H54 (cell line): ENCODE data around the gene TFIP11.

Experiments
- DNase-seq: peaks from one replicate; pipeline ENCODE4 v3.0.0; 2011; ENCODE audit warnings: low spot score, mixed read lengths; ENCODE audit not compliant: insufficient read length
- FAIRE-seq: peaks from 3 replicates; lab custom pipeline; 2011; peaks lifted over from hg19 to GRCh38; lab: Jason Lieb, UNC
- POLR2A ChIP-seq: IDR thresholded peaks from 2 replicates; pipeline ENCODE4 v1.6.1; 2011; ENCODE audit warnings: low read depth, mild to moderate bottlenecking, low read length

TFIP11 gene

DNA sequence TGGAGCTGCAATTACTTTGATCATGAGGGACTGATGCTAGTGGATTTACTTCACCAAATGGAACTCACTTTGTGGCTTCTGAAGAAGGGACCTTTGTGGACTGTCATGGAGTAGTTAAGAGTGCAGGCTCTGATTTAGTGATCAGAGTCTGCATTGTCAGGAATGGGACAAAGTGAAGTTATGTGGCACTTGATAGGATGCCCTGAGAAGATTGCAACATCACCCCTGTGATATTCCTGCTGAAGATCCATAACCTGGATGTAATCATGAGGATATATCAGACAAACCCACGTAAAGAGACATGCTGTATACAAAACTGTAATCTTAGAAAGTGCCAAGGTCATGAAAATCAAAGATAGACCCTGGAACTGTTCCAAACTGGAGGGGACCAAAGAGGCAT lies 1.6 kb upstream of the TFIP11 start:
- DNase-seq (no peak), FAIRE-seq (no peak)
- TF ChIP-seq POLR2A, result no peak

DNA sequence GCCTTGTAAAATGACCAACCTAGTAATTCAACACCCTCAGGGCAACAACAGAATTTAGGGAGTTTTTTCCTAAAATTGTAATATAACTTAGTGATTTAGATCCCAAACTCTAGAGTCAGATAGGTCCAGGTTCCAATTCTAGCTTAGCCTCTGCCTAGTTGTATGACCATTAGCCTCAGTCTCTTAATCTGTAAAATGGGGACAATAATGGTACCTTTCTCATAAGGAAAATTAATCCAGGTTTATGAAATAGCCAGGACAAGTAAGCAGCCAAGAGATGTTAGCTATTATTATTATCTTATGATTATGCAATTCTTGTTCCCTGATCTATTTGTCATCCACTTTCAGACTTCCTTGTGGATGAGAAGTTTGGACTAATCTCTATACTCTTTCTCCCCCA lies 4.1 kb downstream of the TFIP11 start:
- TF ChIP-seq POLR2A, result no peak

DNA sequence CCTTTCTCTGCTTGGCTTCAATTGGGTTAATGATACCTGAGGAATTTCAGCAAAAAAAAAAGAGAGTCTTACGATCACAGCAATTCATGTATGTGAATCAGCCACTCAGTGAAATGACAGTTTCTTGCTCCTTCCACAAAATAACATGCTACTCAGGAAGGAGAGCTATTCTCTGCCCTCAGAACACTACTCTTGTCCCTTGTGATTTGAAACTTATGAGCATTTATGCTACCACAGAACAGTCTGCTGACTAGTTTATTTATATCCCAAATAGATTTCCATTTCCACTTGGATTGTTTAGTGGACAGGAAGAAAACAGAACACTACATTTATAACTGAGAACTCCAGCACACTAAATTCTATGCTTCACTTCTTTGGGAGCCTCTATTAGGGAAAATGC lies 8.5 kb downstream of the TFIP11 start:
- DNase-seq (no peak), FAIRE-seq (no peak)
- no peak for TF ChIP-seq POLR2A

More for the DNA sequence above, 4.1 kb downstream of the TFIP11 start:
- no peak for DNase-seq
- no peak for FAIRE-seq

DNA sequence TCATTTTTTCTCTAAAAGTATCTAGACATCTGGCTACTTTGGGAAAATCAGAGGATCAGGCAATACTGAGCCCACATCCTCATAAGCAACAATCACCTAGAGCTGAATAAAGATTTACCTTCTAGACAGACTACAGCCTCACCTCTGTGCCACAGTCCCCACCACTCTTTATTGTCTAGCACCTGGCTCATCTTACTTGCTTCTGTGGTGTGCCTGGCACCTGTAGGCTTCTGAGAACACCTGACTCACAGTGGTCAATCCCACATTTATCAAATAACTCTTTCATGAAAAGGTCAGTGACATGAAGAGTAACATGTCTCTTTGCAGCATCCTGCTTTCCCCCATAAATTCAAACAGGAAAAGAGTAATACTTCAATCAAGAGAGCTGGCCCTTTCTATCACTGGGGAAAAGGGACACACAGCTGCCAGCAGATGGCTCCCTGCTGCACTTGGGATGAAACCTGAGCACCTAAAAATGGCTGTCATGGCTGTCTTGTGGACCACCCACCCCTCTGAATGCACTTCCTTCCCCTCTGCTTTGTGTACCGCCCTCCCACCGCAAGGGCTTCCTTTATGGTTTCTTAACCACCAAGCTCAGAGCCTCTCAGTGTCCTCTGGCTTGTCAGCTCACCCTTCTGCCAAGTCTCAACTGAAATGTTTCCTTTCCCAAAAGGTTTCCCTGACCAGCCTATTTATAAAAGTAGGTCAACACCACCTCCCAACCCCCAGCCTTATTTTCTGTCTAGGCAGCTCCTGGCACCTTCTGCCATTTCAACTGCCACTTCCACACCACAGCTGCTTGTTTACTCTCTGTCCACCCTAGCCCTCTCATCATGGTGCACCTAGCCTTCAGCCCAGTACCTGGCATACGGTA lies 9.3 kb downstream of the TFIP11 start:
- FAIRE-seq (no peak), DNase-seq (no peak)
- TF ChIP-seq POLR2A, result no peak

DNA sequence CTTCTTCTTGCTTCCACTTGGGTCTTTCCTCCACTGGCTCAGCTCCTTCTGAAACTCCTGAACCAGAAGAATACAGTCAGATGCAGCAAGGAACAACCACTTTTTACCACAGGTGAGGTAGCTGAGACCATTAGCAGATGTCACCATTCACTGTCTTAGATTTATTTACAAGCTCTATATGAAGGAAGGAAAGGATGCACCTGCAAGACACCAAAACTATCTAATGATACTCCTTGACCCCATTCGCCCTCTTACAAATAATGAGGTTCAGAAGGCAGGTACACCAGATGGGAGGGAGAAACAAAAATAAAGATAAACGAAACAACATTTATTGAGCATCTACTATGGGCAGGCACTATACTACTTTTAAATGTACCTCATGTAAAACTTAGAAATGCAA lies 10.3 kb downstream of the TFIP11 start:
- TF ChIP-seq POLR2A, result no peak
- DNase-seq, result no peak
- FAIRE-seq, result no peak

DNA sequence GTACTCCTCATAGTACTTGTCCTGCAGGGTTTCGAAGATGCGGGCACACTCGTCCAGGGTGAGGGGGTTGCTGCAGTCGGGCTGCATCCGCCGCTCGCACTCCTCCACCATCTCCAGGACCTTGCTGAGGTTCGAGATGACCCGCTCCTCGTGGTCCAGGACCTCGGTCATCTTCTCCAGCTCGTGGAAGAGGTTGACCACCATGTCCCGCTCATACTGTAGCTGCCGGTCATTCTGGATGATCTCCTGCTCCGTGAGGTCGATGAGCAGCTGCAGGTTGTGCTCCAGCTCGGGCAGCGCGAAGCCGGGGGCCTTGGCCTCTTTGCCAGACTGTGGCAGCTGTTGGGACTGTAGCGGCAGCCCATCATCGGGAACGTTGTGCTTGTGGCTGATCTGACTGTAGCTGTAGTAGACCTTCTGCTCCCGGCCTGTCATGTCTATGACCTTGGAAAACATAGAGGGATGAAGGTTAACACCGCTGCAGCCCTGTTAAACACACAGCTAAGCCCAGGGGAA lies 13.0 kb downstream of the TFIP11 start:
- no peak for TF ChIP-seq POLR2A
- DNase-seq, result no peak
- no peak for FAIRE-seq

DNA sequence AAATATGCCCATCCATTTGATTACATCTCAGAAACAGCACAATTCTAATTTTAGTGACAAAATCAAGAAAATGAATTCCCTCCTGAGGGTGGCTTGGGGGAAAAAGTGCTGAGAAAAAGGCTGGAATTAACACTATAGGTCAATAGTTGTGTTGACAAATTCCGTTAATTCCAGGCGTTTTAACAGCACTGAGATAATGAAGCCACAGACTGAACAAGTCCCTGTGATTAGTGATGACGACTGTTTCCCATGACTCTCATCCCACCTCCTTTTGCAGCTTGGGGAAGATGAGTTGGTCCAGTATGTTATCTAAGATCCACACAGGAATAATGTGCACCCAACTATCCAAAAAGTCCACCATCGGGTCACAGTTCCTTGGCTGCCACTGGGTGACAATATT lies 15.8 kb downstream of the TFIP11 start:
- FAIRE-seq (no peak), DNase-seq (no peak)
- TF ChIP-seq POLR2A, result no peak

DNA sequence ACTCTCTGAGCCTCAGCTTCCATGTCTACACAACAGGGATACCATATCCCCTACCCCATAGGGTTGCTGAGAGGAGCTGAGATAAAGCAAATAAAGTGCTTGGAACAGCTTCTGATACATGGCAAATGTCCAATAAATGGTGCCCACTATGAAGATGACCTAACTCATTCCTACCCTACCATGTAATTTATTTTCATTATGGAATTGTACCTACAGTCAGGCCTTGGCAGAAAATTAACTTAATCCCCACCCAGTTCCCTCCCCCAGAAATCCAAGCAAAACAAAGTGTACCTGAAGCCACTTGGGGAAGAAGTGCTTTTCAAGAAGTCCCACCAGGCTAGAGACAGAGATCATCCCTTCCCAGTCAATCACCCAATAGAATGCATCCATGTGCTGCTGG lies 17.8 kb downstream of the TFIP11 start:
- DNase-seq (no peak), FAIRE-seq (no peak)

DNA sequence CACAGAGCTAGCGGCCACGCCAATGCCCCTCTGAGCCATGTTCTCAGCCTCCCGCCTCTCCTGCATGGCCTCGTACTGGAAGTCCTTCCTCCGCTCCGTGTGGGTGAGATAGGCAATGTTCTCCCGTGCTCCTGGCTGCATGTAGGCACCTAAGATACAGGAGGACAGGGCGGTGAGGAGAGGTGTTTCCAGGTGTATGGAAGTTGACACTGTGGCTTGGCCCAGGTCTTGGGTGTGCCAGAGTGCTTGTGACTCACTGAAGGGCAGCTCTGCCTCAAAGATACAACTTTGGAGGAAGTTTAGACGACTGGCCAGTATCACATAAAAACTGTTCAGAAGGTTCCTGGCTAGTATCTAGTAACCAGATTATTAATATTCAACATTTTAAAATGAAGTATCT lies 20.1 kb downstream of the TFIP11 start:
- no peak for DNase-seq
- no peak for TF ChIP-seq POLR2A
- no peak for FAIRE-seq

More for the DNA sequence above, 17.8 kb downstream of the TFIP11 start:
- TF ChIP-seq POLR2A, result no peak

DNA sequence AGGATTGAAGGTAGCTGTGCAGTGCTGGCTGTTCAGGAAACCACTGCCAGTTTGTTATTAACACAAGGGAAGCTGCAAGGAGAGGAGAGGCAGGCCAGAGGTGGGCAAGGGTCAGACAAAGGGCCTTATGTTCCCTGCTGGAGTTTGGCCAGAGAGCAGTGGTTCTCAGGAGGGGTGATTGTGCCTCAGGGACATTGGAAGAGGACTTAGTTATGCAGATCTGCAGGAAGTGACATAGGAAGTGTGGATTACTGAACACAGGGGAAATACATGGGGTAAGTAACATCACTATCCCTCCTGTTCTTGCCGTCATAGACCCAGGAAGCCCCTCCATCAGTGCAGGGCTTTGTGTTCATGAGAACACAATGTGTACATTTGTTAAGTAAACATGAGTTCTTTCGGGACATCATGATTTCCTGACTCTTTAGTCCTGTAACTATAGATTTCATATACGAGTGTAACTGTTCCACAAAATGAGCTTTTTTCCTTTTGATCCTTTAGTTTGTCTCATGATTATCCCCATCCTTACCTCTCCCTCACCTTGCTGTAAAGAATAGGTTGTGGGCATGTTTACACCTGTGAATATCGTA lies 22.7 kb downstream of the TFIP11 start:
- DNase-seq (no peak), FAIRE-seq (no peak)
- no peak for TF ChIP-seq POLR2A

DNA sequence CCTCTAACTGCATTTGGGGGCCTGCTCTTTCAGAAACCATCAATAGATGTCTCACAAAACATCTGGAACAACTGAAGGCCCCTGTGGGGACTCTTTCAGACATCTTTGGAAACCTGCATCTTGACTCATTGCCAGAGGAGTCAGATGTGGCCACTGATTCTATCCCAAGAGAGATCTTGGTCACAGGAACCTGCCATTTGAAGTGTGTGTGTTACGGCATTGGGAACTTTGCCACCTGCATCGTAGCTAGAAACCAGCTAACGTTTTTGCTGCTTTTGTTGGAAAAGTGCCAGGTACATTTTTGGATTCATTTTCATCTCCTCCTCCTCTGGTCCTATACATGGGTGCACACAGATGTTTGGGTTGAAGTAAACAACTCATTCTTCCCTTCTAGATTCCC lies 24.3 kb downstream of the TFIP11 start:
- DNase-seq, result no peak
- FAIRE-seq, result no peak
- TF ChIP-seq POLR2A, result no peak

DNA sequence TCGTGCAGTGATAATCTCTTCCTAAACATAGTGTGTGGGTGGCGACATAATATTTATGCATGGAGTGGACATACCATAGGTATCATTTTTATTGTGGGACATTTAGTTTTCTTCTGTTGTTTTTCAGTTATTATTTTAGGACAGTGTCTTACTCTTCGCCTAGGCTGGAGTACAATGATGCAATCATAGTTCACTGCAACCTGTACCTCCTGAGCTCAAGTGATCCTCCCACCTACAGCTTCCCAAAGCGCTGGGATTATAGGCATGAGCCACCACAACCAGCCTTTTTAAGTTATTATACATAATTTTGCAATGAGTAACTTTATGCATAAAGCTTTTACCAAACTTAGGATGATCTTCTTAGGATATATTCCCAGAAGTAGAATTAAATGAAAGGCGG lies 25.9 kb downstream of the TFIP11 start:
- FAIRE-seq, result no peak
- TF ChIP-seq POLR2A, result no peak
- no peak for DNase-seq

DNA sequence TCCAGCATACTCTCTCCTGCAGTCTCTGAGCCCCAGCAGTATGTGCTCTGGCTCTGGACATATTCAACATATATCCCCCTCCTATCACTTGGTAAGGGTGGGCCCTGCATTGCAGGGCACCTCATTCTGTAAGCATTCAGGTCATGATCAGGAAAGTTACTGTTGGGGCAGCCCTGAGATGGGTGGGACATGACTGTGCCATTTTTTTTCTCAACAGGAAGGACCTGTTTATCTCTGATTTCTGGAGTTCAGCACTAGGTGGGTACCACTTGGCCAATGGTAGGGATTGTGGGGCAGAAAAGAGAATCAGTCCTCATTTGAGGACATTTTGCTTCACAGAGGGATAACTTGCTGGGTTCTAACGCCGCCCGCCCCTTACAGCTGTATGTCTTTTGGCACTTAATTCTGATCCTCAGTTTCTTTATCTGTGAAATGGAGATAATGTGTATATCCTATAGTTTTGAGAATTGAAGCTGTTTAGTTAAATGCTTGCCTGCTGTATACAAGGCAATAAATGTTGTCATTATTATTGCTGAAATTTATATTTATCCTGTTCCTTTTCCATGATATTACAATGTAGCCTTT lies 26.4 kb downstream of the TFIP11 start:
- DNase-seq (no peak), FAIRE-seq (no peak)
- no peak for TF ChIP-seq POLR2A

DNA sequence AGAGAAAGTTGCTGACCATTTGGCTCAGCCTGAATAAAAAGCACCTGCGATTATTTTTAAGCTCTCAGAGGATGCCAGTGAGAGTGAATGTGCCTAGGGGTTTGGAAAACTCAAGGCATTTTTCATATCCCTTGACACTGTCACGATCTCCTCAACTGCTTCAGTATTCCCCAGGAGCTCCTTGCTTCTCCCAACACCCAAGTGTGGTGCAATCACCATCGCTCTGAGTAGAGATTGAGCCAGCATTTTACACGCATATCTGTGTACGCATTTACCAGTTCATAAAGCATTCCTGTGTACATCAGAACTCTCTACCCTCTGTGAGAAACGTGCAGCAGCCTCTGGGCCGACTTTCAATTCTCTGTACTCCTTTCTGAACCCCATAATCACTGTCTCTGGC lies 27.3 kb downstream of the TFIP11 start:
- FAIRE-seq (no peak), DNase-seq (no peak)
- no peak for TF ChIP-seq POLR2A
